NCI-H226 (cell line): Measurements from ENCODE around the gene RXRG.
"Not testable (repeated sequence)": the region's sequence is repeated elsewhere in the genome, so short reads cannot be mapped to it uniquely, and the experiment has no call there.

ENCODE experiments used
- DNase-seq: peaks from one replicate; pipeline ENCODE4 v3.0.0-alpha.2; 2015

Gene RXRG

DNA sequence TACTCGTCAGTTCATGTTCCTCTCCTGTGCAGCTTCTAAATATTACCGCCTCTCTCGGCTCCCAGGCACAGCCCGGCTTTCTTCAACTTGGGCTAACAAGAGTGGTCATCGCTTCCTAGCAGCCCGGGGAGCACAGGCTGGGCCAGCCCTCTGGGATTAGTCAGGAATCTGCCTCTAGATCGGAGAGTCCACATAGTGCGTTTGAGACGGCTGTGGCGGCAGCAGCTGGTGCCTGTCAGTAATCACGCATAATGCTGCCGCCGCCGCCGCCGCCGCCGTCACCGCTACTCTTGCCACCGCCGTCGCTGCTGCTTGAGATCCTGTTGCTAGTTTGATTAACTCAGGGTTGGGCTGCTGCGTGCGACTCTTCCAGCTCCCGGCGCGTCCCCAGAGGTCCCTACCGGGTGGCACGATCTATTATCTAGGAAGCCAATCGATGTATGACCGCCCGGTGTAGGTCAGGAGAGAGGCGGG lies at the start of gene RXRG:
RXRG (minus strand) TSS at position 230 of the 474 bp plus-strand sequence. CDS start 233 bp downstream, outside the sequence.
- no peak for DNase-seq

DNA sequence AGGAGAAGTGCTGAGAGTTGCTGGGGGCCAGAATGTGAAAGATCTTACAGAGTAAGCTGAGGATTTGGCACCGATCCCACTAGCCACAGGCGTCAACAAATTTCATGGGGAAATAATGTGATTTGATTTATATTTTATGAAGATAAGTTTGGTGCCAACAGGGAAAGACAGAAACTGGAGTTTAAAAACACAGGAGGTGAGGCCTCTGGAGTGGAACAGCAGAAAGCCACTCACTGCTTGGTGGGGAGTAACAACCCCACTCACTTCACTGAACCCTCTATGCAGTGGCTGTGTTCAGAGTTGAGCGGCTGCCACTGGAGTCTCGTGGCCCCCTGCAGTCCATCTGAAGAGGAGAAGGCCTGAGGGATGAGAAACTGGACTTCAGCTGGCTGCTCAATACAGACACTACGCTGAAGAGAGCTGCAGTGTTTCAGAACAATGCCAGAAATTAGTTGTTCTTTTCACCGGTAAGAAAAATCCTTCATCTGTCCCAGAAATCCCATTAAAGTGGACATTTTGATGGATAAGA lies 48.0 kb upstream of the RXRG start:
- no peak for DNase-seq

DNA sequence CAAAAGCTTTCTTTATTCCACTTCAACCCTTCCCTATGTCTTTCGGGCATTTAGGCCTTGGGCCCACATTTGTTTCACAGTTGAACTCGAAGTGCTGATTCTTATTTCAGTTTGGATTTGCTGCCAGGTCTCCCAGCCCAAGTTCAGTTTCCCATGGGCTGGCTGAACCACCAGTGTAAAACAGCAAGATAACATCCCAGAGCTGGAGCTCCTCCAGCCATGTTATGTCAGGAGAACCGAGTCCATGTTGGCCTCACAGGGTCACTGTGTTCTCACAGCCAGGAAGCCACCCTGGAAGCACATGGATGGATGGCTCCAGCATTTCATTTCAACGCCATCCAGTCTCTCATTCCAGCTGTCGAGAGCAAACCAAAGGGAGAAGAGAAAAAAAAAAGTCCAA lies 45.2 kb upstream of the RXRG start:
- no peak for DNase-seq

DNA sequence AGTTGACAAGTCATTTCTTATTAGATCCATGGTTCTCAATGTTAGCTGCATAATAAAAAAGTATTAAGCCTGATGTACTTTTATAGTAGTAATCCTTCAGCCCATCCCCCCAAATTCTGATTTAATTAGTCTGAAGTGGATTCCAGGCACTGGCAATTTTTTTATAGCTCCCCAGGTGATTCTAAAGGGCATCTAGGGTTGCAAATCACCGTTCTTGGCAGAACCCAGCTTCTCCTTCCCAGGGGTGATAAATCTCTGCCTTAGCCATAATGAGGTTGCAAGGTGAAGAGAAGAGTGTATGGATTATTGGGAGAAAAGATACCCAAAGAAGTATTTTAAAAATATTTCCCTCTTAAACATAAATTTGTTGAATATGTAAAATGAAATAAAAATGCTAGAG lies 43.0 kb upstream of the RXRG start:
- DNase-seq = no peak

DNA sequence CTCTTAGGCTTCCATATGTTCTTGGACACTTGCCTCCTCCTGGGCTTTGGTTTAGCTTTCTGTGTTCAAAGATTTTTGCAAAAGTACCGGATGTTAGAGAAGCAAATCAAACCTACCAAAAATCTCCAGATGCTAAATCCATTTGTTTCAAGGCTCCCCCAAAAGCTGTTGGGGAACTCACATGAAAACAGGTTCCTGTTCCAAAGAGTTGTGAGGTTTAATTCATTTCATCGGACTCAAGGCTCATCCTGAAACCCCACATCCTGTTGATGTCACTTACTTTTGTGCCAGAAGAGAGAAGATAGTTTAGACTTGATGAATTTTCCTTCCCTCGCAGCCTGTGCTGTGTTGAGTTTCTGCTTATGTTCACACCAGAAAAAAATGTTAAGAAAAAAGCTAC lies 41.7 kb upstream of the RXRG start:
- DNase-seq = no peak

DNA sequence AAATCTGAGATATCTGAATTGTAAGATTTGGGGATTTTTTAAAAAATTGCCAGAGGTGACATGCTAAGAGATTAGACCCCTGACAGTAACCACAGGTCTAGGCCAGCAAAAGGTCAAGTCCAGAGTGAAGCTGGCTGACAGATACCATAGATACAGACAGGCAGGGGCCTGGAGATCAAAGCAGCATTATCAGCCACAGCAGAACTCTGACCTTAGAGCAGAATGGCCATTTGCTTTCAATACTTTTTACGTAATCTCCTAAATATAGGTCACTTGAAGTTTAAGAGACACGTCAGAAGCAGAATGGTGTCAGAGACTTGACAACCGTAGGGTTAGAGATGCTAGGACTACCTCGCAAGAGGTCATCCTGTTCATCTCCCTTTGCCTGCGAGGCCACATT lies 40.8 kb upstream of the RXRG start:
- DNase-seq = no peak

DNA sequence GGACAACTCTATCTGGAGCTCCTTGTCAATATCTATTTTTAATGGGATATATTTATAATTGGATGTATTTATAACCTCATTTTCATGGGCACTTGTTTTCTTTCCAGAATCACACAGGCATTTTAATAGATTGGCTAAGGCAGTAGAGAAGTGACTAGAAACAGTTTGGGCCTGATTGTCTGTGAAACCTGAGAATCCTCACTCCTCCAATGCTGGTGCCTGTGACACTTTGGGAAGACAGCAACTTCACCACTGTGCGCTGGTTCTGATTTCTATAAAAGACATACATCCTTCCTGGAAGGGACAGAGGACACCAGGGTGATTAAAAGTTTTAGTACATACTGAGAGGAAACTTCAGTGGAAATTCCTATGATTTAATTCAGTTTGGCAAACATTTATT lies 39.6 kb upstream of the RXRG start:
- no peak for DNase-seq

DNA sequence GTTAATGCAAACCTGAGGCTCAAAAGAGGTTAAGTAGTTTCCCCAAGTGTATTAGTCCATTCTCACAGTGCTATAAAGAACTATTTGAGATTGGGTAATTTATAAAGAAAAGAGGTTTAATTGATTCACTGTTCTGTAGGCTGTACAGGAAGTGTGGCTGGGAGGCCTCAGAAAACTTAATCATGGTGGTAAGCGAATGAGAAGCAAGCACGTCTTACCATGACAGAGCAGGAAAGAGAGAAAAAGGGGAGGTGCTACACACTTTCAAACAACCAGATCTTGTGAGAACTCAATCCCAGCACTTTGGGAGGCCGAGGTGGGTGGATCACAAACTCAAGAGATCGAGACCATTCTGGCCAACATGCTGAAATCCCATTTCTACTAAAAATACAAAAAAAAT lies 38.5 kb upstream of the RXRG start:
- DNase-seq = no peak

DNA sequence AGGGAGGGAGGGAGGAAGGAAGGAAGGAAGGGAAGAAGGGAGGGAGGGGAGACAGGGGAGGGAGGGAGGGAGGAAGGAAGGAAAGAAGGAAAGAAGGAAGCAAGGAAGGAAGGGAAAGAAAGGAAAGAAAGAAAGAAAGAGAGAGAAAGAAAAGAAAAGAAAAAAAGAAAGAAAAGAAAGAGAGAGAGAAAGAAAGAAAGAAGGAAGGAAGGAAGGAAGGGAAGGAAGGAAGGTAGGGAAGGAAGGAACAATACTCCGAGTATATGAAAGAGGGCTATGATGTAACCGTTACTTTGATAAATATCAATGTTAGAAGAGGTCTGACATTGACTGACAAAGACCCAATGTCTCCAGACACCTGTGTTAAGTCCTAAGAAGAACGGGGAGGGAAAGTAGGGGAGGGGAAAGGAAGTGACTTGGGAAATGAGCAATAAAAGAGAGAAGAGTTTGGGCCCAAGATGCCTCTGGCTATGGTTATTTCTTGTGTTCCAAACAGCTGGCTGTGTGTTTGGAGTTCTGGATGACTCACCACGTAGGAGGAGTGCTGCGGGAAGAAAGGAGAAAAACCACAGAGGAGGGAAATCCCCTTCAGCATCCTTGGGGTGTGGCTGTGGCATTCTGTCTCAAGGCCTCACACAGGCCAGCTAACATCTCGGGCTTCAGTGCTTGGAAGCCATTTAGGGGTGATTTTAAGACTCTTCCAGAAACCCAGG lies 37.0 kb upstream of the RXRG start:
- DNase-seq = peak; percentile 77

DNA sequence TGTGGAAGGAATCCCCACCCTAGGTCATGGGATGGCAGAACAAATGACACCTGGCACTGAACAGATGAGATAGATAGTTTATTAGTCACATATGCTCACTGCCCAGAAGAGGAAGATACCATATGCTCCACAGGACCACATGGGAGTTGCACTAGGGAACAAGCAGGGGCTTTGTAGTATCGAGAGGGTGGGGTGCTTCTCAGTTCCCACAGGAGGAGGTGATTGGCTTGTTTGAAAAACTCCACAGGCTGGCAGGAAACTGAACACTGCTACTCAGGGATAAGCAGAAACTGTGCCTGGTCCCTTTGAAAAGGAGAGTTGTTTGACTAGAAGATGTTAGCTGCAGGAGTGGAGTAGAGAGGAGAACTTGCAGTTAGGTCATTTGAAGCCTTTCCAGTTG lies 31.9 kb upstream of the RXRG start:
- DNase-seq = no peak

DNA sequence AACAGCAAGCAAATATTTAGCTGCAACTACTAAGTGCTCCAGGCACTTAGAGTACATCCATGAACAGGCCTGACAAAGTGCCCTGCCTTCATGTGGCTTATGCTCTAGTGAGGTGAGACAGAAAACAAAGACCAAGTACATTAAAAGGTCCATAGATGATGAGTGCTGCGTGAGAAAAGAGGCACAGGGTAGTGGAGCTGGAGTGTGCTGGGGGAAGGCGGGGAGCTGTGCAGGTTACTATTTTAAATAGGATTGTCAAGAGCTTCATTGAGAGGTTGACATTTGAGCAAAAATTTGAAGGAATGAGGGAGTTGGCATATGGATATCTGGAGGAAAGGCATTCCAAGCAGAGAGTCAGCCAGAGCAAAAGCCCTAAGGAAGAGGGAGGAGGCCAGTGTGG lies 29.3 kb upstream of the RXRG start:
- no peak for DNase-seq

DNA sequence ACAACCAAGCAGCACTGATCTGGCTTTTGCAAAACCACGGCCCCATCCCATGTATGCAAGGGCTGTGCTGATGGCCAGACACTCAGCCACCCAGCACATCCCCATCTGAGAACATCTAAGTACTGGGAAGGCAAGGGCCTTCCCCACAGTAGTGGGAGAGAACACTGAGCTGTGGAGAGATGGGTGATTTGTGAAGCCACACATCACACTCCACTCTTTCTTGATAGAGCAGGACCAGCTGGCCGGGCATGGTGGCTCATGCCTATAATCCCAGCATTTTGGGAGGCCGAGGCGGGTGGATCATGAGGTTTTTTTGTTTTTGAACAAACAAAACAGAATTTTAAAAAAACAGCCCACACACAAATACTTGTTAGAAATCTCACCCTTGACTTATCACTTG lies 28.2 kb upstream of the RXRG start:
- no peak for DNase-seq

DNA sequence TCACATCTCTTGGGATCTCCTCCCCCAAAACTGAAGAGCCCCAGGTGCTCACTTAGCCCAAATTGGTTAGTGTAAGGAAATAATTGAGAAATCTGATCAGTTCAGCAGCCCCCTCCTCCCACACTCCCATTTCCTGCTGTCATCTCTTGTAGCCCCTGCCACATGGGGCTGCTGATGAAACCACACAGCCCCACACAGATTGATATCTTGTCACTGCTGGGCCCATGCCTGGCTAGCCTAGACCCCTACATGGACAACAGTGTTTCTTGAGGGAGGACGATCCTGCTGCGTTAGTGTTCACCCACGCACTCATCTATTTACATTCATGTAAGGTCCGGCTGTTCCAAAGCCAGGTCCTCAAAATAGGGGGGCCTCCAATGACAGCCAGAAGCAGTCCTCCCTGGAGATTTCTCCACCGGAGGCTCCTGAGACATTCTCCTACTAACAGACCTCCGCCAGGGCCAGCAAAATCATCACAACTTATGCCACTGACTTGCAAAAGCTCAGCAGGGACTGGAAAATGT lies 23.9 kb upstream of the RXRG start:
- no peak for DNase-seq

DNA sequence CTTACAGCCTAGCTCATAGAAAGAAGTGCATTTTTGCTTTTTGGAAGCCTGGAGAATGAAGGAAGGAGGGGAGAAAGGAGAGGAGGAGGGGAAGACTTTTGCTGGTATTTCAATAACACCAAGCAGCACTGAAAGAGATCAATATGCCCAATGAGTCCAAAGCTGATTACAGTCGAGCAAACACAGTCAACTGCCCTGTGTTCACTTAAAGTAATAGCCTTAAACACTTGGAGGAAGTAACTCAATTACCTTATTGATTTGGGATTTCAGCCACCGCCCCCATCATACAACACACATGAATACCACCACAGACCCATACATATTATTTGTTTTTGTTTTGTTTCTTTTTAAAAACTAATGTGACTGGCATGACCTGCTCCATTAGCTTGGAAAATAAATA lies 23.3 kb upstream of the RXRG start:
- no peak for DNase-seq

DNA sequence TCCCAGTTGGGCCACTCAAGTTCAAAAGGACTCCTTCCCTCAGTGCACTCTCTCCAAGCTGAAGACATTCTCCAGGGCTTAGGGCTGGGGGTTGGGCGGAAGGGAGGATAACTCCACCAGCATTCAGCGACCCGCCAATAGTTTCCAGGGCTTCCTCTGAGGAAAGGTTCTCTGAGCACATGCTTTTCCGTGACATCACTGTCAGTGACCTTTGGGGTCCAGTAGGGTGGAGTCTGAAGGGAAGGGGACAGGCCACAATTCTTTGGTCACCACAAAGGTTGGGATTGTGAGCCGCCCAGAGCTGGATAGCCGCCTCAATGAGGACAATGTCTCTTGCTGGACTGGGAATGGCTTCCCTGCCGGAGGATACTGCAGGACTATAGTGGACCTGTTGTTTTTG lies 22.8 kb upstream of the RXRG start:
- no peak for DNase-seq

DNA sequence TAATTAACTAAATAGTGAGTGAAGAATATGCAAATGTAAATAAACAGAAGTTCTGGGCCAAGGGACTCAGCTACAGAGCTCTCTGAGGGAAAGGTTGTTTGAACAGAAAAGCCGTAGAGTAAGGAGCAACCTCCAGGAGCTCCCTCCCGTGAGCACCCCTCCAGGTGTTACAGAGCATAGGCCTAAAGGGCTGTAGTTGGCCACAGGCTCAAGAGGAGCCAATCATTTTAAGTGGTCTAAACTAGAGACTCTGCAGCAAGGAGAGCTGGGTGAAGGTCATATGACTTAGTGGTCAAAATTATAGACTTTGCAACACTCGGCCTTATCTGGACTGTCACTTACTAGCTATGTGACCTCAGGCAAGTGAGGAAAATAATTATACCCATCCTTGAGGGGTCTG lies 19.1 kb upstream of the RXRG start:
- no peak for DNase-seq

DNA sequence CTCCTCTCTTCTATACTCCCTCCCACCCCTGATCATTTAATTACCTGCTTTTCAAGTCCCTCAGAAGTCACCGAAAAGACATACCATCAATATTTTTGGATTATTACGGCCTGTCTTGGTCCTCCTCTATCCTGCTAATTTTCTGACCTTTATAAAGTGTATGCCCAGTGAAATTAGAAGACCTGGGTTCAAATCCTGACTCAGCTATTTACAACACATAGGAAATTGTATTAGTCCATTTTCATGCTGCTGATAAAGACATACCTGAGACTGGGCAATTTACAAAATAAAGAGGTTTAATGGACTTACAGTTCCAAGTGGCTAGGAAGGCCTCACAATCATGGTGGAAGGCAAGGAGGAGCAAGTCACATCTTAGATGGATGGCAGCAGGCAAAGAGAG lies 14.8 kb upstream of the RXRG start:
- DNase-seq = not testable (repeated sequence)

DNA sequence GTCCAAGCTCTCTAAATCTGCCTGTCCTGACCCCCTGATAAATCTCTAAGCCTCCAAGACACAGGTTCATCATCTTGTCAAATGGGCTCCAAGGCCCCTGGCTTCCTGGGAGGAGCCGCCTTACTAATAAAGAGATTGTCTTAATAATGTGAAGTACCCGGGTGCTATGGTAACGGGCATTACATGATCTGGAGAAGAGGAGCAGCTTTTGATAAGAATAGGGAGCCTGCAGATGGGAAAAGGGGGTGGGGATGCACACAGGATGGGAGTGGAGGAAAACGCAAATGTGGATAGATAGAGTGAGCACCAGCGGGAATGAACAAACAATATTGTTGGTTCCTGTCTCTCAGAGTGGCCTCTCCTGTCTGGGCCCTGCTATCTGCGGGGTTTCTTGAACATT lies 11.9 kb upstream of the RXRG start:
- no peak for DNase-seq

DNA sequence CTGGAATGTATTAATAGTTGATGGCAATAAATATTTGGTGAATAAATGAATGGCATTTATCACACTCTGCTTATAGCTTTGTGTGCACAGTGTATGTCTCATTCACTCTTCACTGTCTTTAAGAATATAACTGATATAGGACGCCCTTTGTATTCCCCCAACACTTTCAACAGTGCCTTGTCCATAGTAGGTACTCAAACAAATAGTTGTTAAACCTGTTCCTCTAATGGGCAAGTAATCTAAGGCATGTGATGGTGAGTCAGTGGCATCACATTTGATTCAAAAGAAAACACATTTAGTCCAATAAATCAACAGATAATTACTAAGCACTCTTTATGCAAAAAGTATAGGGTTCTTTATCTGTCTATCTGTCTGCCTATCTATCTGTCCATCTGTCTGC lies 11.2 kb upstream of the RXRG start:
- no peak for DNase-seq

DNA sequence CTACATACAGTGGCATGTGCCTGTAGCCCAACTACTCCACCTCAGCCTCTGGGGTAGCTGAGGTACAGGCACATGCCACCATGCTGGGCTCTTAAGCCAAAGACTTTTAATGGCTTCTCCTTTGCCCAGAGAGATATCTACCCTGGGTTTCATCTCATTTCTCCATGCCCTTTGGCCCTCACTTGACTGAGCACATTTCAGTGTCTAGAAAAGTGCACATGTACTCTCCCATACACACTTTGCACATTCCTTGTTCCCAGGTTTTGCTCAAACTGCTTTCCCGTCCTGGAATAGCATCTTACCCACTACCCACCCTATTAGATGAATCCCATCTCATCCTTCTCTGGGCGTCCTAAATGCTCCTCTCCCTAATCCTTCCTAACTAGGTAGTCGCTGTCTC lies 10.2 kb upstream of the RXRG start:
- no peak for DNase-seq

DNA sequence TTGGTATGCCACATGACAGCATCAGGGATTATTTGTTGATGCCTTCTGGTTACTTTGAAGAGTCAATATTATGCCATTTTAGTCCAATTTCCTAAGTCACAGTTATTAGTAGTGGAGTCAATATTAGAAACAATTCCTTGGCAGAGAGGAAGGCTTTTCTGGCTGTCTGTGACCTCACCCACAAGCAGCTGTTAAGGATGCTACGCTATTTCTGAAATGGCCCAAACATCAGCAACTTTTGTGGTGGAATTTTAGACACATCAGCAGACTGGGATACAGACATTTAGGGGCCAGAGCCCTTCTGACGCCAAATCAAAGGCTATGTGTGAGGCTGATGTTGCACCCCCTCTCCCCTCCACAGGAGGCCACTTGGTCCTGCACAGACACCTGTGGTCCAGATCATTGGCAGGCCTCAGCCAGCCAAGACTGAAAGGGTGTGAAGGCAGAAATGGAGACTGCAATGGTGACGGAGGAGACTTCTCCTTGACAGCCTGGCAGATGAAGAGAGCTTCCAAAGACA lies 9.2 kb upstream of the RXRG start:
- no peak for DNase-seq

DNA sequence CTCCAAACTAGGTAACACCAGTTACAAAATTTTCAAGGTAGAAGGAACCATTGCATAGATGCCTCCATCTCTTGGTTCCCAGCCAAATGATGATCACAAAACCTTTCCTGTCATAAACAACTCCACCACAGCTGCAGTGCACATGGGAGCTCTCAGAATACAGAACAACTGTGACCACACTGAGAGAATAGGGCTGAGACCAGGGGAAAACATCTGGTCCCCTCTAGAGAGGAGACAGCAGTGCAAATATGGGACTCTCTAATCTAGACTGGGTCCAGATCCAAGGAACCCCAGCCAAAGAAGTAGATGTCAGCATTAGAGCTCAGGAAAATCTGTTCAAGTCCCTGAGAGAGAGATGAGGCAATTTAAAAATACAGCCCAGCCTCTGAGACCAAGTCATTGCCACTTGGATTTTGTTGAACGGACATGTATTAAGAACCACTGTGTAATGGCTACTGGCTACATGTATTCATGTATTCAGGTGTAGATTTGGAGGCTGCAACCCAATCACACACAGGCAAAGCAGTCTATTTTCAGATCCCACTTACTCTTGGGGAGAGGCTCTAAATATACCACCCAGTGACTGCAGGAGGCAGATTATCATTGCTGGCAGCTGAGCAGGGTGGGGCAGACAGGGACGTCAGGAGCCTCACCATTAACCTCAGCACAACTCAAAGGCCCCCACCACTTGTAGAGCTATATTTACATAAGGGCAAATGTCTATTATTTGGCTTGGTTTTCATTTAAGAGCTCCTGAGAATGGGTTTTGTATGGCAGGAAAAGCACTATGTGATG lies 7.6 kb upstream of the RXRG start:
- no peak for DNase-seq

DNA sequence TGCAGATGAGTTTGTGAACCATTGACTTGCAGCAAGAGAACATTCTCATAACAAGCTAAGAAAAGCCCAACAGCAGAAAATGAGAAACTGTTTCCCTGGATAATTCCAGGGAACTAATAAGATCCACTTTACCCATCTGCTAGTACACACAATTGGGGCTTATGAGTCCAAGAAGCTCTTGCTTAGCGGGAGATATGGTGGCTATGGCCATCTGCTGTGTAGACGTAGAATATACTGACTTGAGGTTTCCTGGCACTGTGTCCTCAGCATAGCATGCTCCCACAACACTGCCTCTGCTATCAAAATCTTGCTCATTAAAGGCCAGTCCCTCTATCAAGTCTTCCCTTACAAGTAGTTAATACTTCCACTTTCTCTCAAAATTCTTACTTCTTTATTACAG lies 6.8 kb upstream of the RXRG start:
- no peak for DNase-seq

DNA sequence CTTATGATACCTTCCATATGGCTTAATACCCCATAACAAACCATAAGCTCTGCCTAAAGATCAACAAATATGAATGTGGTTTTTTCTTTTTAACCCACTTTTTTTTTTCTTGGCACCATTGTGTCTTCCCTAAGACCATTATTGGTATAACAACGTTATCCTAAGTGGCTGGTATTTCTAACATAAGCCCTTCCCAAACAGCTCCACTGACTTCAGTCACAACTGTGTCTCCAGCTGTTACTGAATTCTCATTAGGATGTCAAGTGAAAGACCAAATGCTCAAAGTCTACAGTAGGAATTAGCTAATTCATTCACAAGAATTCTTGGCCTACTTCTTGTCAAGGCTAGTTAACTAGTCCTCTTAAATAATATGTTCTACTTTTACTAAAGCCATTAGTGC lies 4.2 kb upstream of the RXRG start:
- DNase-seq = no peak
